Head of caudate nucleus (tissue), 42 donors: Measurements from ENCODE around the gene ZDHHC14.
"Not testable (repeated sequence)": the region's sequence is repeated elsewhere in the genome, so short reads cannot be mapped to it uniquely, and the experiment has no call there.

Experiments used
- DNase-seq, 42 donors: peaks; one replicate each; pipeline versions ENCODE4 v3.0.0 to v3.0.0-alpha.2; 2020 to 2021; ENCODE audit warnings: mixed read lengths in 7 of 42
- intact Hi-C: fragments of 100-400 bp; cut with DNase I; formaldehyde crosslinking; loops from one replicate; pipeline ENCODE4 v1.15.0; 2022

The ZDHHC14 gene

DNA sequence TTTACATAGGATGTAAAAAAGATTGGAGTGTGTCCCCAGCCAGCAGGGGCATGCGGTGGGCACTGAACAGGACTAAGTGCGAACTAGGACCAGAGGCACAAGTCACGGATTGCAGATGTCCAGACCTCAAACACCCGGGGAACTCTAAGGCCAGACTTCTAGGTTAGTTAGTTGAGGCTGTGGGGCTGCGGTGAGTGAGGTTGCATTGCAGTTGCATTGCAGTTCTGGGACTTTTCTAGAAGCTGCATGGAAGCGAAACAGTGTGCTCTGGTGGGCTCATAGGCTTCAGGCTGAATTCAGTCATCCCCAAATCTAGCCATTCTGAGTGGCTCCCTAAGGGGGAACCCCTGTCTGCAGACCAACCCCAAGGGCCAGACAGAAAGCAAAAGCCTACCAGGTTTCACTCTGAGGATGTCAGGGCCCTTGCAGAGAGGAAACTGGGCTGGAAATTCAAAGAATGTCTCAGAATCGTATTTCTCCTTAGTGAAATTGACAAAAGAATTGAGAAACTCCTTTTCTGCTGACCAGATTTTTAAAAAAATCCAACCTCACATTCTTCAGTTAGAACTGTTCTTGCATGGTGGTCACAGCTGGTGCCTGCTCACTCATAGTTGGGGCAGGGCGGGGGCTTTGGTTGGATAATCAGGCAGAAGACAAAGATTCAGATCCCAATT lies 182.8 kb downstream of the ZDHHC14 start:
- intact Hi-C loops, result no loop called here
- DNase-seq, result no peak

DNA sequence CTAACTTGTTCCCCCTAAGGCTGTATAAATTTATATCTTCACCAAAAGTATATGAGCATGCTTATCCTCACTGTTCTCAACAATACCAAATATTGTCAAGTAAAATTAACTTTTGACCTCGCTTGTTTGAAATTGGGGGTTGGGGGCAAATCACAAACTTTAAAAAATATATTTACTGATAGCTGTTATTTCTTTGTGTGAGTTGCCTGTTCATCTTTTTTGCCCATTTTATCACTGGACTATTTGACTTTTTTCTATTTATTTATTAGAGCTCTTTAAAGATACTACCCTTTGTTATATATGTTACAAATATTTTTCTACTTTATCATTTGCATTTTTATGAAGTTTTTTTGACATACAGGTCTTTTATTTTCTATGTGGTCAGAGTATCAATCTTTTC lies 187.7 kb downstream of the ZDHHC14 start:
- intact Hi-C loops, result no loop called here
- no peak for DNase-seq

DNA sequence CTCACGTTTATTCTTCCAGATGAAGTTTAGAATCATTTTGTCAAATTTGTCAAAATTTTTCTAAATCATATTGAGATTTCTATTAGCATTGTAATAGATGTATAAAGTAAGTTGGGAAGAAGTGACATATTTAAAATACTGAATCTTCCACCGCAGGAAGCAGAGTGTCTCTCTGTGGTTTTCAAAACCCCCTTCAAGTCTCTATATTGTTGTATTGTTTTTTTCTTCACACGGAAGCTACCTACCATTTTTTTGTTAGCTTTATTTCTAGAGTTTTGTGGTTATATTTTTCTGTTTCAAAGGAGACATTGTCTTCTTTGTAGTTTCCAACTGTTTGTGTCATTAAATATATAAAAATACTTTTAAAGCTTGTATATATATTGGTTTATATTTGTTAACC lies 188.6 kb downstream of the ZDHHC14 start:
- no peak for DNase-seq
- intact Hi-C loops, result no loop called here

DNA sequence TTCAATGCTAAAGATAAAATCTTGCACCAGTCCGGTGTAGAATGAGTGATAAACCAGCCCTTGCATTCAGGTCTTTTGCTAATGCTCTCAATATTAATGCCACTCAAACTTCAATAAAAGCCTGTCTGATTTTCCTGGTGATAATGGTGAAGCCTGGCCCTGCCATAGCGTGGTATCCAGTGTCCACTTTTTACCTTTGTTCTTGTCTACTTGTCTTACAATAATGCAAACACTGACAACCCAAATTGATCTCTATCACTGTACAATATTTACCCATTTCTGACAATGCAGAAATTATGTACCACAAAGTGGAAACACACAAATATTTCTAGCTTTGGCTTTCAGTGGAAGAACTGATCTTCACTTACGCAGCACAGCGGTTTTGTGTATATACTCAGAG lies 189.1 kb downstream of the ZDHHC14 start:
- no peak for DNase-seq
- intact Hi-C loops, result no loop called here

DNA sequence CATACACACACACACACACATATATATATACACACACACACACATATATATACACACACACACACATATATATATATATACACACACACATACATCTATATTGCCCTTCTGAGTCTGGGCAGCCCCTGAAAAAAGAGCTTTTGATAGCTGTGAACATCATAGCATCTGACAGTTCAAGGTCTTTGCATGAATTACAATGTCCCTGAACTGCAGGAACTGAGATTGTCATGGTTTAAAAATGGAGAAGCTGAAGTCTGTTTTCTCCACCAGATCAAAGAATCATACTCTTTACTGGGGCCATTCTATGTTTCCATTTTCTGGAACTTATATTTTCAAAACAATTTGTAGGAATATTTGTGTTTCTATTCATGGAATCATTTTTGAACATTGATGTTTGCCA lies 189.8 kb downstream of the ZDHHC14 start:
- intact Hi-C loops, result no loop called here
- no peak for DNase-seq

DNA sequence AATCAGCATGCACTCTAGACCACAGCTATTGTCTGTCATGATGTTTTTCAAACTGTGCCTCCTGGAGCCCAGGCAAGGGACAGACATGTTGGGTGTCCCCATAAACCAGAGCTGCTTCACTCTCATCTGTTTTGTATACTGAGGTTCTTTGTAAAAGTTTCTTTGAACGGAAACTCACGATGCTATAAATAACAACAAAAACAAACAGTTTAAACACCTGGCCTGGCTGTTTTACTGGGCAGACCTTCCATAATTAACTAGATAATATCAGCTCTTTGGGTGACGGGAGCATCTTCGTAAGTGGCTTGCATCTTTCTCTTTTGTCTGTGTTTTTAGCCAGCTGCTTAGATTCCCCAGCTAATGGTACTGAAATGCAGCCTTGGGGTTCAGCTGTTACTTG lies 190.3 kb downstream of the ZDHHC14 start:
- intact Hi-C loops, result no loop called here
- no peak for DNase-seq

DNA sequence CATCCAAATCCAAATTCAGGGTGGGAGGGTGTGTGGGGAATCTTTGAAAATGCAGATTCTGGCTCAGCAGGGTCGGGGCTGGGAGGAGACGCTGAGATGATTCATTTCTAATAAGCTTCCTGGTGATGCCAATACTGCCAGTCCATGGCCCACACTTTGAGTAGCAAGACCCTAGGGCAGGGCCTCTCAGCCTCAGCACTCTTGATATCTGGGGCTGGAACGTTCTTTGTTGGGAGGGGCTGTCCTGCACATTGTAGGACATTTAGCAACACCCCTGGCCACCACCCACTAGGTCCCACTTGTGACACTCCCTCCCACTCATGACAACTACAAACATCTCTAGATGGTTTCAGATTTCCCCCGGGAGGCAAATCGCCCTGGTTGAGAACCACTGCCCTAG lies 191.0 kb downstream of the ZDHHC14 start:
- intact Hi-C loops, result no loop called here
- DNase-seq, result no peak

DNA sequence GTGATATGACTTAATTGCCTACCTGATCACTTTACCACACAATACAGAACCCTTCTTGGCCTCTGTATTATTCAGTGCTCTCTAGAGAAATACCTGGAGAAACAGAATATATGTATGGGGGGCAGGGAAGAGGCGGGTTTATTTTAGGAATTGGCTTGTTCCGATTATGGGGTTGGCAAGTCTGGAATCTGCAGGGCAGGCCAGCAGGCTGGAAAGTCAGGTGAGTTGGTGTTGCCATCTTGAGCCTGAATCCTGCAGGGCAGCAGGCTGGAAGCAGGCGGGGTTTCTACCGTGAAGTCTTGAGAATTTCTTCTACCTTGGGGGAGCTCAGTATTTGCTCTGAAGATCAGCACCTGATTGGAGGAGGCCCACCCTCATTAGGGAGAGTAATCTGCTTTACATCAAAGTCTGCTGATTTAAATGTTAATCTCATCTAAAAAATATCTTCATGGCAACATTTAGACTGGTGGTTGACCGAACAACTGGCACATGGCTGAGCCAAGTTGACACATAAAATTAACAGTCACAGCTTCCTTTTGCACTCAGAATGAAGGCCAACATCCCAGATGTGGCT lies 193.9 kb downstream of the ZDHHC14 start:
- intact Hi-C loops, result no loop called here
- DNase-seq, result no peak

DNA sequence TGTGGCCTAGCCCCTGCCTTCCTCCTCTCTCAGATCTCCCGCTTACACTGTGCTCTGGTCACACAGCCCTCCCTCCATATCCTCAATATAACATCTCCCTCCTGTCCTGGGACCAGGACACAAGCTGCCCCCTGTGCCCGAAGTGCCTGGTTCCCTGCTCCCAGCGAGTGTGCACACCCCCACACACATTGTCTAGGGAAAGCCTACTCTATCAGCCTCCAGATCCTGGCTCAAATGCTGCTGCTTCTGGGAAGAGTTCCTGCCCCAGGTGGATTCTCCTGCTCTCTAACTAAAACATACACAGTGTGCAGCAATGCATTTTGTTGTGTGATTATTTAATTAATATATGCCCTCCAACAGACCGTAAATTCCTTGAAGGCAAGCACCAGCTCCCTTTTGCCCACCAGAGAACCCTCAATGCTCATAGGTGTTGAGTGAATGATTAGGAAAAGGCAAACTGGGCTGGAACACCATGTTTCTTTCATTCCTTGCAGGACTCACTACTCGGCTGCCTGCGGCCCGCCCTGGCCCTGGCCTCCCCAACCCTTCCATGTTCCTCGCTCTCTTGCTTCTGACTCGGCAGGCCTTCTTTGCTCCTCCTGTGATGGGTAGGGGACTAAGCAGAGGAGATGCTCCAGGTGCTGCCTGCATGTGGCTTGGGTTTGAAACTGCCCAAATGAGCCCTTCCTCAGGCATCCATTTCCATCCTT lies 194.6 kb downstream of the ZDHHC14 start:
- intact Hi-C loops, result no loop called here
- peak in 6 of 42 donors; percentile 22 to 64 (median 34) for DNase-seq

DNA sequence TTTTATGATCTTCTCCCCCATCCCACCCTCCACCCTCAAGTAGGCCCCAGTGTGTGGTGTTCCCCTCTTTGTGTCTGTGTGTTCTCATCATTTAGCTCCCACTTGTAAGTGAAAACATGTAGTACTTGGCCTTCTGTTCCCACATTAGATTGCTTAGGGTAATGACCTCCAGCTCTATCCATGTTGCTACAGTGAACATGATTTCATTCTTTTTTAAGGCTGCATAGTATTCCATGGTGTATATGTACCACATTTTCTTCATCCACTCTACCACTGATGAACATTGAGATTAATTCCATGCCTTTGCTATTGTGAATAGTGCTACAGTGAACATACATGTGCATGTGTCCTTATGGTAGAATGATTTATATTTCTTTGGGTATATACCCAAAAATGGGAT lies 196.0 kb downstream of the ZDHHC14 start:
- DNase-seq, intact Hi-C loops: not testable (repeated sequence)

DNA sequence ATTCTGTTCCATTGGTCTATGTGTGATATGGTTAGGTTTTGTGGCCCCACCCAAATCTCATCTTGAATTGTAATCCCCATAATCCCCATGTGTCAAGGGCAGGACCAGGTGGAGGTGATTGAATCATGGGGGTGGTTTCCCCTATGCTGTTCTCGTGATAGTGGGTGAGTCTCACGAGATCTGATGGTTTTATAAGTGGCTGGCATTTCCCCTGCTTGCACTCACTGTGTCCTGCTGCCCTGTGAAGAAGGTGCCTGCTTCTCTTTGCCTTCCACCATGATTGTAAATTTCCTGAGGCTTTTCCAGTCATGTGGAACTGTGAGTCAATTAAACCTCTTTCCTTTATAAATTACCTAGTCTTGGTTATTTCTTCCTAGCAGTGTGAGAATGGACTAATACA lies 197.5 kb downstream of the ZDHHC14 start:
- intact Hi-C loops, DNase-seq: not testable (repeated sequence)

DNA sequence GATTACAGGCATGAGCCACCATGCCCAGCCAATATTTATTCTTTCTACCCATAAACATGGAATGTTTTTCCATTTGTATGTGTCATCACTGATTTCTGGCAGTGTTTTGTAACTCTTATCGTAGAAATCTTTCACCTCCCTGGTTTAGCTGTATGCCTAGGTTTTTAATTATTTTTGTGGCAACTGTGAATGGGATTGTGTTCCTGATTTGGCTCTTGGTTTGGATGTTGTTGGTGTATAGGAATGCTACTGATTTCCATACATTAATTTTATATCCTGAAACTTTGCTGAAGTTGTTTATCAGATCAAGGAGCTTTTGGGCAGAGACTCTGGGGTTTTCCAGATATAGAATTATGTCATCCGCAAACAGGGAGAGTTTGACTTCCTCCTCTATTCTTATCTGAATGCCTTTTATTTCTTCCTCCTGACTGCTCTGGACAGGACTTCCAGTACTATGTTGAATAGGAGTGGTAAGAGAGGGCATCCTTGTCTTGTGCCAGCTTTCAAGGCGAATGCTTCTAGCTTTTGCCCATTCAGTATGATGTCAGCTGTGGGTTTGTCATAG lies 198.6 kb downstream of the ZDHHC14 start:
- peak in 1 of 42 donors; percentile 43 for DNase-seq
- intact Hi-C loops, result no loop called here

DNA sequence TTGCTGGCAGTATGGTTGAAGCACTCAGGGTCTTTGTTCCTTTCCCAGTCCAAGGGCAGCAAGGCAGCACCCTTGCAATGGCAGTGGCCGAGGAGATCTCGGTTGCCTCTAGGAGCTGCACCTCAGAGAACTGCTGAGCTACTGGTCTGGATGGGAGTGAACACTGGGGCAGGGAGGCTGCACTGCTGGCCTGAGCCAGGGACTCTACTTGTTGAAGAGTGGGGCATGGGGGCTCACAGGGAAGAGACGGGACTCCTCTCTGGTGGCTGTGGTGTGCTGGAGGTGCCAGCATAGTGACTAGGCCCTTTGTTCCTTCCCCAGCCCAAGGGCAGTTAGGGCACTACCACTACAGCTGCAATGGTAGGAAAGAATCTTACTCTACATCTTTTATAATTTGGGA lies 203.0 kb downstream of the ZDHHC14 start:
- no peak for DNase-seq
- intact Hi-C loops, result no loop called here

DNA sequence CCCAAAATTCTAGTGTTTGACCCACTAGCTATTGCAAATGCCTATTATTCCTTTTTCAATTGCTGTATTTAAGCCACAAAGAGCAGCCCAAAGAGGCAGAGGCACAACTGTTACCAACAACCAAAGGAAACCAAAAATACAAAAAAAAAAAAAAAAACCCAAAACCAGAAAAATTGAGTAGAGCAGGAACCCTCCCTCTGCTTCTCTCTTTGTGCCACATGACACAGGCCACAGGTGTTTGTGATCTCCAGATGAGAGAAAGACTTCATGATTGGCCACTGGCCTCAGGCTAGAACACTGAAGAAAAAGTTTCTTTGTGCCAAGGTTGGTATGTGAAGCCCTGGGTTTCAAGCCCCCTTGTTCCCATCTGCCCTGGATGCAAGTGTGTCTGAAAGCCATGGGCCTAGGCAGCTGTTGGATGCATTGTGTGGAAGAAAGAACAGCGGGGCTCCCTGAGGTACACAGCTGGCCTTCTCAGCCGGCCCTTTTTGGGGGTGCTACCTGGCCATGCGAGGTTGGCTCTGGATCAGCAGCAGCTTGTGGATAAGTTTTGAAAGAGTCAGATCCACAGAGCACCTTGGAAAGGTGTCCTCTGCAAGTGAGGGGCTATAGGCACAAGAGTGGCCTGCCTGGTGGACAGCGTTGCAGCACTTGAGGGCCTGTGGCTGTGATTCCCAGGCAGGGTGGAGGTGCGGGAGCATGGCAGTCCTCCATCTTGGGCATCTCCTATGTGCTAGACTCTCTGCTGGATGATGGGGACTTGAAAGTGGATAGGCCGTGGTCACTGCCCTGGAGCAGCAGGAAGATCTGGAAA lies 204.5 kb downstream of the ZDHHC14 start:
- intact Hi-C loops, result no loop called here
- peak in 2 of 42 donors; percentile 28 to 37 for DNase-seq

DNA sequence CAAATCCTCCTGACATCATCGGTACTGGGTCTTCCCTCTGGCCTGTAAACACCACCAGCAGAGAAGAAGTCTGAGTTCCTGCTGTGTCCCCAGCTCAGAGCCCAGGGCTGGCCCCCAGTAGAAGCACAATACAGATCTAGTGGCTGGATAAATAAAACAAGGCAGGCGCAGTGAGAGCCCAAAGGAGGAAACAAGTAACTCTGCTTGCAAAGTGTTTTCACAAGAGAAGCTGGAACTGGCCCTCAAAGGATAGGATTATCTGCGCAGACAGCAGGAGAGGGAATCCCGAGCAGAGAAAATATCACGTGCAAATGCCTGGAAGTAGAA lies 205.1 kb downstream of the ZDHHC14 start:
- peak in 1 of 42 donors; percentile 29 for DNase-seq
- intact Hi-C loops, result no loop called here

DNA sequence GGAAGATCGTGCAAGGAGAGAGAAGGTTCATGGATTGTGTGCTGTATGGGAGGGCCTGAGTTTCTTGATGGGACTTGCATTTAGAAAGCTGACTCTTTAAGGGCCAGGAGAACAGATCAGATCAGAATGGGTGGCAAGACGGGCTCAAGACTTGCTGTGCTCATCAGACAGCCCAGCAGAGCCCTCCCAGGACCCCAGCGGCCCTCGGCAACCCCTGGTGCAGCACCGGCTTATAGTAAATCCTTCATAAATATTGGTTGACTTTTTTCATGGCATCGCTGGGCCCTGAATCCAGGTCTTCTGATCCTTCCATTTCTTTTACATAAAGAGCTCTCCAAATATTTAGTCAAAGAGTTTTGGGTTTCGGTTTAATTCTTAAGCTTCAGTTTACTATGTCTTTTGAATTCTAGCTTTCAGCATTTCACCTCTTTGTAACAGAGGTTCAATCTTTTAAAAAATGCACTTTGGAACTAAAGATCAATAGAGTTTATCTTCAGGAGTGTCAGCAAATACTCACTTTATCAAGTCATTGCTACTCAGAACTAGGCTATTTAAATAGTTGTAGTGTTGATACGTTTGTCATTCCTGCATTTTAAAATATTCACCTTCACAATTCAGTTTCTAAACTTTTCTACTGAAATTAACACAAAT lies 205.6 kb downstream of the ZDHHC14 start:
- DNase-seq, result no peak
- intact Hi-C loops, result no loop called here

DNA sequence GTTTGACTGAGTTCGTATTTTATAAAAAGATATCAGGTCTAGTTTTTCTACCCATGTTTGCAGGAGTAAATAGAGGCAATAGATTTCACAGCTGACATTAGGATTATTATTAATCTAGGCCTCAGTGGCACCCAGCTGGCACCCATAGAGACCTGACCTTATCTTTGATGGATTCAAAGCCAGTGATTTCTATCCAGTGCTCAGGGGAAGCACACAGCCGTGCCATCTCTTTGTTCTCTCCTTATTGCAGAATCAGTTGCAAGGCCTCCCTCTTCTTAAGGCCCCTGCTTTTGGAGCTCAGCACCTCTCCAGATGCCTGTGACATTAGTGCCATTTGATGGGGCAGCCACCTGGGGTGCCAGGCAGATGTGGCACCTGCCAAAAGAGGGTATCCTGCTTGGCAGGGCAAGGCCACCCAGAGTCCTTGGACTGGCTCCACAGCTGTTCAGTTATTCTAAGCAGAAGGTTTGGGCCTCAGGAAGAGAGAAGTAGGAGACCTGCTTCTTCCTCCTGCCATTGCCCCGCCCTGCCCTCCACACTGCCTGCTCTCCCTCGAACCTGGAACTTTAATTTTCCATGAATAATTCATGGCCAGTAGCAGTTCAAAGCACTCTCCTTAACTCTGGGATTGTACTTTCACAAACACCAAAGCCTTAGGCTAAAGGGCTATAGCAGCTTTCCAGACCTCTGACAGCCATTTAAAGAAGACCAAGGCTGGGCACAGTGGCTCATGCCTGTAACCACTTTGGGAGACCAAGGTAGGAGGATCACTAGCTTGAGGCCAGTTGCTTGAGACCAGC lies 206.3 kb downstream of the ZDHHC14 start:
- intact Hi-C loops, result no loop called here
- DNase-seq, result peak in 1 of 42 donors; percentile 17

DNA sequence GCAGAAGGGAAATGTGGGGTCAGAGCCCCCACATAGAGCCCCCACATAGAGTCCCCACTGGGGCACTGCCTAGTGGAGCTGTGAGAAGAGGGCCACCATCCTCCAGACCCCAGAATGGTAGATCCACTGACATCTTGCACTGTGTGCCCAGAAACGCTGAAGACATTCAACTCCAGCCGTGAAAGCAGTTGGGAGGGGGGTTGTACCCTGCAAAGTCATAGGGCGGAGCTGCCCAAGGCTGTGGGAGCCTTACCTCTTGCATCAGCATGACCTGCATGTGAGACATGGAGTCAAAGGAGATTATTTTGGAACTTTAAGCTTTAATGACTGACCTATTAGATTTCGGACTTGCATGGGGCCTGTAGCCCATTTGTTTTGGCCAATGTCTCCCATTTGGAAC lies 209.7 kb downstream of the ZDHHC14 start:
- intact Hi-C loops, result loop anchor here (10.0 kb wide), 1 partner anchor 266 kb away; the partner anchor contains the start of gene TMEM242
- DNase-seq, result not testable (repeated sequence)
